GM21447 (cell line): ENCODE measurements around the gene GAPVD1.
"Not testable (repeated sequence)": the region's sequence is repeated elsewhere in the genome, so short reads cannot be mapped to it uniquely, and the experiment has no call there.

Experiments
- ATAC-seq: cut with Tn5 transposase; IDR thresholded peaks from one replicate; pipeline ENCODE4 v1.9.1; 2021; ENCODE audit not compliant: unreplicated experiment

The GAPVD1 gene

GRCh38 chr9:125261501-125262293 is at the start of gene GAPVD1:
GAPVD1 (plus strand) TSS chr9:125261826; CDS start chr9:125298922, 37,096 bp downstream.
- peak; percentile 89 for ATAC-seq

- ATAC-seq, result no peak
Measured at GRCh38 chr9:125214186-125214585, 47.4 kb upstream of the GAPVD1 start.

- ATAC-seq, result no peak
Measured at GRCh38 chr9:125218621-125219020, 43.0 kb upstream of the GAPVD1 start.

- ATAC-seq, result not testable (repeated sequence)
Measured at GRCh38 chr9:125224858-125225257, 36.8 kb upstream of the GAPVD1 start.

GRCh38 chr9:125227761-125228160 is 33.9 kb upstream of the GAPVD1 start:
- ATAC-seq, result no peak

- no peak for ATAC-seq
Measured at GRCh38 chr9:125233678-125234077, 27.9 kb upstream of the GAPVD1 start.

GRCh38 chr9:125234099-125234498 is 27.5 kb upstream of the GAPVD1 start:
- not testable (repeated sequence) for ATAC-seq

GRCh38 chr9:125235804-125236519 is 25.7 kb upstream of the GAPVD1 start:
- ATAC-seq, result no peak

GRCh38 chr9:125236520-125237159 is 25.0 kb upstream of the GAPVD1 start:
- ATAC-seq, result not testable (repeated sequence)

- ATAC-seq, result no peak
Measured at GRCh38 chr9:125238127-125238914, 23.3 kb upstream of the GAPVD1 start.

- ATAC-seq, result no peak
Measured at GRCh38 chr9:125238915-125239446, 22.6 kb upstream of the GAPVD1 start.

- no peak for ATAC-seq
Measured at GRCh38 chr9:125239631-125240597, 21.7 kb upstream of the GAPVD1 start.

GRCh38 chr9:125240649-125240999 is 21.0 kb upstream of the GAPVD1 start:
- ATAC-seq, result no peak

GRCh38 chr9:125241000-125241862 is 20.4 kb upstream of the GAPVD1 start, which contains the start of gene HSPA5:
HSPA5 (minus strand) TSS chr9:125241343; CDS start chr9:125241126, 217 bp downstream.
- ATAC-seq, result peak; percentile 93

GRCh38 chr9:125241863-125242739 is 19.5 kb upstream of the GAPVD1 start:
- peak; percentile 8 for ATAC-seq

GRCh38 chr9:125243792-125244260 is 17.8 kb upstream of the GAPVD1 start:
- ATAC-seq, result no peak

GRCh38 chr9:125246261-125246667 is 15.4 kb upstream of the GAPVD1 start:
- ATAC-seq, result no peak
